Ishikawa (cell line): Measurements from ENCODE around the gene FTL.

Source experiments
- CREB1 ChIP-seq: IDR thresholded peaks from 2 replicates; pipeline ENCODE4 v1.6.1; 2012; ENCODE audit warnings: low read depth
- EP300 ChIP-seq: IDR thresholded peaks from 2 replicates; pipeline ENCODE4 v1.6.1; 2012; ENCODE audit warnings: borderline replicate concordance
- NFIC ChIP-seq: IDR thresholded peaks from 2 replicates; pipeline ENCODE4 v1.6.1; 2012
- TAF1 ChIP-seq: IDR thresholded peaks from 2 replicates; pipeline ENCODE4 v1.6.1; 2012; ENCODE audit warnings: low read depth, mild to moderate bottlenecking
- USF1 ChIP-seq: IDR thresholded peaks from 2 replicates; pipeline ENCODE4 v1.6.1; 2012
- YY1 ChIP-seq: IDR thresholded peaks from 2 replicates; pipeline ENCODE4 v1.6.1; 2012; ENCODE audit warnings: low read depth

- TF ChIP-seq EP300 (no peak), YY1 (no peak), CREB1 (no peak), USF1 (no peak), NFIC (no peak), TAF1 (no peak)
Measured at GRCh38 chr19:48940902-48941301, 24.2 kb upstream of the FTL start.
